Gastroesophageal sphincter (tissue), 3 donors: ENCODE results near the gene CCDC106.

ENCODE experiments used
- CTCF ChIP-seq, 4 experiments: fragments of 200-600 bp in 2 of 4; fragments of 450-650 bp in 2 of 4; sonication (generic) in 1 of 4; IDR thresholded peaks; one replicate each; pipeline ENCODE4 v1.5.1; 2017 to 2019; ENCODE audit warnings: antibody characterized with exemption in 4 of 4, mild to moderate bottlenecking in 2 of 4, moderate library complexity in 2 of 4
- EP300 ChIP-seq: sonication (generic); formaldehyde crosslinking; IDR thresholded peaks from one replicate; pipeline ENCODE4 v1.6.1; 2017; ENCODE audit warnings: antibody characterized with exemption, mild to moderate bottlenecking
- POLR2A ChIP-seq, 2 donors: fragments of 450-650 bp; IDR thresholded peaks; one replicate each; pipeline ENCODE4 v1.6.1; 2017; ENCODE audit warnings: antibody characterized with exemption in 2 of 2, mild to moderate bottlenecking in 2 of 2, moderate library complexity in 1 of 2

- TF ChIP-seq EP300 (no peak), POLR2A (IDR thresholded peaks at IDR 0.05) (no peak), CTCF (IDR thresholded peaks at IDR 0.05) (no peak)
These were observed 24.5 kb upstream of the CCDC106 start for GRCh38 chr19:55623561-55623960.
